Body of pancreas (tissue), 4 donors: ENCODE results near the gene PDCD4. TPM values are rescaled to one million over a fixed set of nuclear protein-coding genes. Genes with fewer than 3 reads are reported as not detected.

Experiments used
- ATAC-seq: fragments of 150-250 bp; one replicate; pipeline ENCODE4 v1.9.1; 2016
- DNase-seq, 4 donors: peaks; one replicate each; pipeline ENCODE4 v3.0.0-alpha.2; 2019
- H3K27ac ChIP-seq, 4 donors: fragments of 200-600 bp; sonication (generic); 1 replicate in 3 of 4; 2 replicates in 1 of 4; pipeline versions ENCODE4 v1.5.1 to v1.6.1; 2016 to 2019; ENCODE audit warnings: mild to moderate bottlenecking in 1 of 4, mixed read lengths in 1 of 4, moderate library complexity in 1 of 4
- H3K27me3 ChIP-seq, 2 donors: fragments of 200-600 bp; sonication (generic); one replicate each; pipeline ENCODE4 v1.6.0; 2016; ENCODE audit warnings: mild to moderate bottlenecking in 1 of 2
- H3K36me3 ChIP-seq, 2 donors: fragments of 200-600 bp; sonication (generic); replicated peaks in 1 of 2; 2 replicates each; pipeline ENCODE4 v1.5.1; 2016; ENCODE audit warnings: low read depth in 2 of 2; ENCODE audit not compliant: insufficient read depth in 1 of 2
- H3K4me1 ChIP-seq: fragments of 200-600 bp; sonication (generic); one replicate; pipeline ENCODE4 v1.6.0; 2016
- H3K4me3 ChIP-seq, 2 donors: fragments of 200-600 bp; sonication (generic); 1 replicate in 1 of 2; 2 replicates in 1 of 2; pipeline ENCODE4 v1.5.1; 2016 to 2019
- H3K9me3 ChIP-seq, 3 donors: fragments of 200-600 bp; sonication (generic); 1 replicate in 2 of 3; 2 replicates in 1 of 3; pipeline ENCODE4 v1.5.1; 2016
- POLR2A ChIP-seq, 3 donors: fragments of 450-650 bp; IDR thresholded peaks; one replicate each; pipeline ENCODE4 v1.6.1; 2016; ENCODE audit warnings: antibody characterized with exemption in 3 of 3, mild to moderate bottlenecking in 2 of 3
- WGBS, 2 donors: methylation state at CpG; one replicate each; pipeline ENCODE4 v1.1.5; 2017; 5-methylcytosine and 5-hydroxymethylcytosine counted together
- intact Hi-C: fragments of 100-400 bp; cut with DNase I; formaldehyde crosslinking; loops from one replicate; pipeline ENCODE4 v1.15.1; 2023
- total RNA-seq, 2 donors: library from RNA; depleted of rRNA; stranded (reverse); fragments of >200 nt; gene quantifications; one replicate each; pipeline ENCODE4 v1.1.0, GENCODE V29; 2016
- TF ChIP-seq, protein P1 (sequence below), 7 experiments: fragments of 450-650 bp in 4 of 7; fragments of 200-600 bp in 3 of 7; sonication (generic) in 3 of 7; IDR thresholded peaks; one replicate each; pipeline ENCODE4 v1.5.1; 2016 to 2019; ENCODE audit warnings: antibody characterized with exemption in 7 of 7

PDCD4 gene
- total RNA-seq, 2 donors from 2014 or later: 332 to 458 TPM

DNA sequence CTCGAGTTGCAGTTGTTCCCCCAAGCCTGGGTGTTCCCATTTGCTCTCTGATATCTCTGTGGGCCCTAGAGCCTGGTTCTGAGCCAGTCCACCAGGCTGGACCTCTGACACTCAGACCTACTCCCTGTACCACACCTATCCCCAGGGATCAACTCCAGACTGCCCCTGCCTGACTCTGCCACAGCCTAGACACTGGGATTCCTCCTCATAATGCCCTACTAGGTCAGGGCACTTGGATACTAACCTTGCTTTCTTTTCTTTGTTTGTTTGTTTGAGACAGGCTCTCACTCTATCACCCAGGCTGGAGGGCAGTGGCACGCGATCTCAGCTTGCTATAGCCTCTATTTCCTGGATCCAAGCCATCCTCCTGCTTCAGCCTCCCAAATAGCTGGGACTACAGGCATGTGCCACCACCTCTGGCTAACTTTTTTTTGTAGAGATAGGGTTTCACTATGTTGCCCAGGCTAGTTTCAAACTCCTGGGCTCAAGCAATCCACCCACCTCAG, 30.8 kb upstream of the PDCD4 start:
- peaks cover 98% of the 10 kb centered on the region for H3K4me1 ChIP-seq
- no peak overlapping the region for H3K4me3 ChIP-seq
- DNase-seq: no peak
- no peaks in the 10 kb centered on the region for H3K27me3 ChIP-seq
- TF ChIP-seq, protein P1, sequence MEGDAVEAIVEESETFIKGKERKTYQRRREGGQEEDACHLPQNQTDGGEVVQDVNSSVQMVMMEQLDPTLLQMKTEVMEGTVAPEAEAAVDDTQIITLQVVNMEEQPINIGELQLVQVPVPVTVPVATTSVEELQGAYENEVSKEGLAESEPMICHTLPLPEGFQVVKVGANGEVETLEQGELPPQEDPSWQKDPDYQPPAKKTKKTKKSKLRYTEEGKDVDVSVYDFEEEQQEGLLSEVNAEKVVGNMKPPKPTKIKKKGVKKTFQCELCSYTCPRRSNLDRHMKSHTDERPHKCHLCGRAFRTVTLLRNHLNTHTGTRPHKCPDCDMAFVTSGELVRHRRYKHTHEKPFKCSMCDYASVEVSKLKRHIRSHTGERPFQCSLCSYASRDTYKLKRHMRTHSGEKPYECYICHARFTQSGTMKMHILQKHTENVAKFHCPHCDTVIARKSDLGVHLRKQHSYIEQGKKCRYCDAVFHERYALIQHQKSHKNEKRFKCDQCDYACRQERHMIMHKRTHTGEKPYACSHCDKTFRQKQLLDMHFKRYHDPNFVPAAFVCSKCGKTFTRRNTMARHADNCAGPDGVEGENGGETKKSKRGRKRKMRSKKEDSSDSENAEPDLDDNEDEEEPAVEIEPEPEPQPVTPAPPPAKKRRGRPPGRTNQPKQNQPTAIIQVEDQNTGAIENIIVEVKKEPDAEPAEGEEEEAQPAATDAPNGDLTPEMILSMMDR (IDR thresholded peaks at IDR 0.05): no peak
- no peak for TF ChIP-seq POLR2A (IDR thresholded peaks at IDR 0.05)
- WGBS, 2 donors: 45 to 60% methylated on average over 3 of the region's 3 CpGs
- intact Hi-C loops: no loop called here
- H3K27ac ChIP-seq: peak overlapping the region; percentile 70 to 98 (median 94)
- no peak for ATAC-seq
- H3K36me3 ChIP-seq: no peaks in the 10 kb centered on the region
- no peaks in the 10 kb centered on the region for H3K9me3 ChIP-seq

DNA sequence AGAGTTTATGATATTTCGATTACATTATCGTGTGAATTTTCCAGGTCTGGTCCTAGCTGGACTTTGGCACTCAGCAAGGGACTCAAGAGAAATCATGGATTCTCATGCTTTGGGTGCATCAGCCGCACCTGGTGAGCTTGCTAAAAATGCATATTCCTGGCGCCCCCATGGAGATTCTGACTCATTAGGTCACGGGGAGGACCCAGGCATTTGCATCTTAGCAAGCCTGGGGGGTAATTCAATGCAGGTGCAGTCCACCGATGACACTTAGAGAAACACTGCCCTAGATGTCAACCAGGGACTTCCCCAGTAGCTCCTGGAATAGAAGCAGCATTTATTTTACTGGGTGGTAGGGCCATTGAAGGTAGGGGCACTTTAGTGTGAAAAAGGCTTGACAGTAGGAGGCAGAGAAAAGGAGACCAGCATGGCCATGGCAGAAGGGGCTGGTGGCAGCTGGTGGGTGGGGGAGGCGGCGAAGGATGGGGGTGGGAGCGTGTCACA, 29.9 kb upstream of the PDCD4 start:
- Histone ChIP-seq H3K4me3 (no peak overlapping the region), H3K27me3 (no peaks in the 10 kb centered on the region), H3K9me3 (no peaks in the 10 kb centered on the region), H3K36me3 (no peaks in the 10 kb centered on the region), H3K27ac (peak overlapping the region; percentile 70 to 98 (median 94)), H3K4me1 (peaks cover 98% of the 10 kb centered on the region)
- TF ChIP-seq, protein P1 (IDR thresholded peaks at IDR 0.05): no peak
- no peak for TF ChIP-seq POLR2A (IDR thresholded peaks at IDR 0.05)
- ATAC-seq: no peak
- 69 to 83% methylated on average over 6 to 9 of the region's 9 CpGs for WGBS, 2 donors
- DNase-seq: no peak
- intact Hi-C loops: no loop called here

DNA sequence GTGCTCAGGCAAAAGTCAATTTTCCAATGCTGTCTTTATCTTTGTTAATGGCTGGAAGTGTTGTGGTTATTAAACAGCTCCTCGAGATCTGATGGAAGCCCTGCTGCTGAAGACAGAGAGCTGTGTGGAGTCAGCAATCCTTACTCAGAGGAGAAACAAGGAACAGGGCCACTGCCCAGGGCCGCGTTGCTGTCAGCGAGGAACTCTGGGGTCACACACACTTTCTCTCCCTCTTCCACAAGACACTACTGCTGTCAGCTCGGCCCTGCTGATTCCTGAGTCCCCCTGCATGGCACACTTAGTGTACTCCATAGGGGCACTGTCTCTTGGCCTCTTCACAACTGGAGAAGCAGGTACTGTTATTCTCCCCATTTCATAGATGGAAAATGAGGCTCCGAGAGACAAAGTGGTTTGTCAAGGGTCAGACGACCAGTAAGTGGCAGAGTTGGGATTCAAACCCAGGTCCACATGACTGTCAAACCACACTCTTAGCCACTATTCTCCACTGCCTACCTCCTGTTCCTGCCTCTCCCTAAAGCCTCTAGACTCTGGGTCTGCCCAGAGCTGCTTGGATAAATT, 29.3 kb upstream of the PDCD4 start:
- Histone ChIP-seq H3K4me3 (no peak overlapping the region), H3K9me3 (no peaks in the 10 kb centered on the region), H3K36me3 (no peaks in the 10 kb centered on the region), H3K4me1 (peaks cover 98% of the 10 kb centered on the region), H3K27me3 (no peaks in the 10 kb centered on the region), H3K27ac (peak overlapping the region; percentile 70 to 98 (median 94))
- WGBS, 2 donors: 52 to 68% methylated on average over 7 of the region's 7 CpGs
- intact Hi-C loops: no loop called here
- no peak for TF ChIP-seq POLR2A (IDR thresholded peaks at IDR 0.05)
- TF ChIP-seq, protein P1 (IDR thresholded peaks at IDR 0.05): no peak
- ATAC-seq (no peak), DNase-seq (no peak)

DNA sequence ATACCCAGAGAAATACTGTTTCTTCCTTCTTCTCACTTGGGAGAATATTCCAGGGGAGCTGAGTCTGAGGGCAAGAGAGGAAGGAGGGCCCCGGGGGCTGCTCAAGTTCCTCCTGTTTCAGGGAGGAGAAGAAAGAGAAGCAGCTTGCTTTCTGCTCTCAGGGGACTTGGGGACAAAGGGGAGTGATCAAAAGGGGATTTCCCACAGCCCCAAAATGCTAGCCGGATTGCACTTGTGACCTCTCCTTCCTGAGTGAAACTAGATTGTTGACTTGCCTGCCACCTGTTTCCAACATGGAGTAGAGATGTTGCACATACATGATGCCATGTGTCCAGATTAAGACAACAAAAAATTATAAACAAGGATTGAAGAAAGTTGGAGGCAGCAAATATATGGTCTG, 28.7 kb upstream of the PDCD4 start:
- Histone ChIP-seq H3K4me3 (no peak overlapping the region), H3K36me3 (no peaks in the 10 kb centered on the region), H3K9me3 (no peaks in the 10 kb centered on the region), H3K4me1 (peaks cover 98% of the 10 kb centered on the region), H3K27ac (peak overlapping the region; percentile 70 to 98 (median 94)), H3K27me3 (no peaks in the 10 kb centered on the region)
- 34 to 45% methylated on average over 2 of the region's 2 CpGs for WGBS, 2 donors
- TF ChIP-seq POLR2A (IDR thresholded peaks at IDR 0.05): no peak
- TF ChIP-seq, protein P1 (IDR thresholded peaks at IDR 0.05): no peak
- no peak for DNase-seq
- no peak for ATAC-seq
- intact Hi-C loops: no loop called here
